Left ventricle myocardium superior (tissue), 1 donor: ENCODE results near the gene ZFP28. TPM values are rescaled to one million over a fixed set of nuclear protein-coding genes. Genes with fewer than 3 reads are reported as not detected.
A peak's percentile ranks its signal among the peaks of the same experiment; 100 is the strongest.

ENCODE experiments used
- ATAC-seq: fragments of 200-7000 bp; cut with Tn5 transposase; one replicate; pipeline ENCODE4 v1.9.1; 2020; ENCODE audit warnings: mild to moderate bottlenecking, moderate library complexity
- DNase-seq: peaks from one replicate; pipeline ENCODE4 v3.0.0-alpha.2; 2020
- intact Hi-C: fragments of 100-400 bp; cut with micrococcal nuclease; formaldehyde crosslinking; loops from one replicate; pipeline ENCODE4 v1.11.0; 2022
- long read RNA-seq: library from polyadenylated mRNA; unstranded; transcript quantifications from one replicate; pipeline ENCODE4 v2.0.0, GENCODE V29; 2021
- total RNA-seq: library from RNA; stranded (reverse); fragmentation: NEBNext Ultra II Directional; extraction: Animal tissue kit (Norgen Biotek cat#: 25700); gene quantifications from one replicate; pipeline ENCODE4 v1.2.1, GENCODE V29; 2021
- donor health status: DM: no; HTN: yes; CAD: no; lungs with severe emphysema.

ZFP28 gene
- total RNA-seq, result 4.9 TPM
- long read RNA-seq, full-length matches to known transcripts, result 4 of 8 reads
- long read RNA-seq, partial matches to known transcripts, result 3 of 8 reads
- long read RNA-seq, other reads (novel, unspliced or antisense), result 1 of 8 reads

- ATAC-seq (peak; percentile 86), DNase-seq (peak; percentile 92)
- intact Hi-C loops, result no loop called here
These were observed at the start of gene ZFP28 for GRCh38 chr19:56538761-56539263. TSS of gene ZFP28 (plus strand) at chr19:56538948. CDS start at chr19:56539019, 71 bp downstream.

GRCh38 chr19:56491399-56491798 is 47.3 kb upstream of the ZFP28 start:
- DNase-seq, result no peak
- intact Hi-C loops, result no loop called here
- ATAC-seq, result no peak

- DNase-seq (no peak), ATAC-seq (no peak)
- intact Hi-C loops, result no loop called here
These were observed 34.2 kb upstream of the ZFP28 start for GRCh38 chr19:56504581-56504980.

- intact Hi-C loops, result no loop called here
- ATAC-seq, result peak; percentile 100
- peak; percentile 100 for DNase-seq
These were observed 31.1 kb upstream of the ZFP28 start, which contains the start of gene ZNF471 for GRCh38 chr19:56507446-56508289. TSS of gene ZNF471 (plus strand) at chr19:56507855. CDS start at chr19:56511572, 3,717 bp downstream.

GRCh38 chr19:56508290-56508778 is 30.4 kb upstream of the ZFP28 start:
- DNase-seq, result no peak
- no peak for ATAC-seq
- intact Hi-C loops, result no loop called here

GRCh38 chr19:56525214-56525860 is 13.4 kb upstream of the ZFP28 start:
- ATAC-seq, result no peak
- intact Hi-C loops, result no loop called here
- no peak for DNase-seq

- ATAC-seq (no peak), DNase-seq (no peak)
- intact Hi-C loops, result no loop called here
These were observed 1.3 kb upstream of the ZFP28 start for GRCh38 chr19:56537442-56537841.

GRCh38 chr19:56538254-56538760 is 441 bp upstream of the ZFP28 start:
- DNase-seq, result peak; percentile 95
- peak; percentile 98 for ATAC-seq
- intact Hi-C loops, result no loop called here

- ATAC-seq (no peak), DNase-seq (no peak)
- intact Hi-C loops, result no loop called here
These were observed 5.0 kb downstream of the ZFP28 start for GRCh38 chr19:56543776-56544175.

- intact Hi-C loops, result no loop called here
These were observed 8.8 kb downstream of the ZFP28 start for GRCh38 chr19:56547535-56547934.

GRCh38 chr19:56554272-56554869 is 15.6 kb downstream of the ZFP28 start:
- intact Hi-C loops, result no loop called here
- ATAC-seq, result no peak

More at GRCh38 chr19:56547535-56547934, 8.8 kb downstream of the ZFP28 start:
- no peak for ATAC-seq
- no peak for DNase-seq

GRCh38 chr19:56562766-56563165 is 24.0 kb downstream of the ZFP28 start:
- no peak for DNase-seq
- no peak for ATAC-seq
- intact Hi-C loops, result no loop called here

More at GRCh38 chr19:56554272-56554869, 15.6 kb downstream of the ZFP28 start:
- no peak for DNase-seq

GRCh38 chr19:56566904-56567273 is 28.1 kb downstream of the ZFP28 start:
- intact Hi-C loops, result no loop called here
- peak; percentile 75 for ATAC-seq
- peak; percentile 77 for DNase-seq

- intact Hi-C loops, result no loop called here
- ATAC-seq (peak; percentile 100), DNase-seq (peak; percentile 96)
These were observed 28.7 kb downstream of the ZFP28 start, which contains the start of gene ZNF470 for GRCh38 chr19:56567274-56568120. TSS of gene ZNF470 (plus strand) at chr19:56567468. CDS start at chr19:56570312, 2,844 bp downstream.

GRCh38 chr19:56572589-56572988 is 33.8 kb downstream of the ZFP28 start:
- ATAC-seq (no peak), DNase-seq (no peak)
- intact Hi-C loops, result no loop called here

- ATAC-seq (no peak), DNase-seq (no peak)
- intact Hi-C loops, result no loop called here
These were observed 35.2 kb downstream of the ZFP28 start for GRCh38 chr19:56573914-56574313.

- intact Hi-C loops, result no loop called here
- no peak for ATAC-seq
- no peak for DNase-seq
These were observed 39.2 kb downstream of the ZFP28 start for GRCh38 chr19:56577719-56578602.
